Karpas-422 (cell line): ENCODE results near the gene LRRIQ1. TPM values are rescaled to one million over a fixed set of nuclear protein-coding genes. Genes with fewer than 3 reads are reported as not detected.
"Not testable (repeated sequence)": the region's sequence is repeated elsewhere in the genome, so short reads cannot be mapped to it uniquely, and the experiment has no call there.

ENCODE experiments used
- DNase-seq: peaks from one replicate; pipeline ENCODE4 v3.0.0-alpha.2; 2015
- H2AFZ ChIP-seq: fragments of 200-600 bp; sonication (generic); 2 replicates; pipeline ENCODE4 v1.6.1; 2014; ENCODE audit warnings: antibody characterized with exemption, low read length, mixed read lengths
- H3K27ac ChIP-seq: fragments of 200-600 bp; sonication (generic); 2 replicates; pipeline ENCODE4 v1.5.1; 2014; ENCODE audit warnings: mild to moderate bottlenecking, low read length, moderate library complexity
- H3K27me3 ChIP-seq: fragments of 200-600 bp; sonication (generic); 2 replicates; pipeline ENCODE4 v1.6.1; 2014; ENCODE audit warnings: low read length, mixed read lengths
- H3K36me3 ChIP-seq: fragments of 200-600 bp; sonication (generic); 2 replicates; pipeline ENCODE4 v1.6.1; 2014; ENCODE audit warnings: low read length, mixed read lengths; ENCODE audit not compliant: insufficient read depth
- H3K4me1 ChIP-seq: fragments of 200-600 bp; sonication (generic); 2 replicates; pipeline ENCODE4 v1.6.1; 2014; ENCODE audit warnings: mild to moderate bottlenecking, low read length, mixed read lengths
- H3K4me2 ChIP-seq: fragments of 200-600 bp; sonication (generic); 2 replicates; pipeline ENCODE4 v1.6.1; 2014; ENCODE audit warnings: low read length, low read depth, mild to moderate bottlenecking; ENCODE audit not compliant: poor library complexity, severe bottlenecking
- H3K4me3 ChIP-seq: fragments of 200-600 bp; sonication (generic); 2 replicates; pipeline ENCODE4 v1.5.1; 2014; ENCODE audit warnings: mild to moderate bottlenecking, antibody characterized with exemption, low read length, mixed read lengths
- H3K79me2 ChIP-seq: fragments of 200-600 bp; sonication (generic); 2 replicates; pipeline ENCODE4 v1.6.1; 2014; ENCODE audit warnings: mild to moderate bottlenecking, low read length, mixed read lengths
- H3K9ac ChIP-seq: fragments of 200-600 bp; sonication (generic); 2 replicates; pipeline ENCODE4 v1.6.0; 2014; ENCODE audit warnings: low read length
- H3K9me2 ChIP-seq: fragments of 200-600 bp; sonication (generic), shearing (Covaris generic); replicated peaks from 2 replicates; pipeline ENCODE4 v1.6.0; 2014; ENCODE audit warnings: mild to moderate bottlenecking, low read length, moderate library complexity; ENCODE audit not compliant: insufficient read depth
- H3K9me3 ChIP-seq: fragments of 300-700, 200-600 bp; sonication (generic); 2 replicates; pipeline ENCODE4 v1.6.1; 2014; ENCODE audit warnings: low read length, mixed read lengths
- H4K20me1 ChIP-seq: fragments of 200-600 bp; sonication (generic); 2 replicates; pipeline ENCODE4 v1.6.1; 2014; ENCODE audit warnings: mild to moderate bottlenecking, antibody characterized with exemption, low read length, low read depth; ENCODE audit not compliant: insufficient read depth
- total RNA-seq: library from RNA; depleted of rRNA; stranded (reverse); fragments of >200 nt; shearing (Covaris generic); gene quantifications from 2 replicates; pipeline ENCODE4 v1.2.3, GENCODE V29; 2014; ENCODE audit warnings: low replicate concordance

The LRRIQ1 gene
- total RNA-seq, 1 experiment from 2014 or later, result not detected

GRCh38 chr12:85002778-85003296 lies 33.3 kb upstream of the LRRIQ1 start:
- peaks cover under 1% of the 10 kb centered on the region; the same call in 1 of the 2 replicates for H3K9me3 ChIP-seq
- H3K9me2 ChIP-seq, result no peaks in the 10 kb centered on the region; the same call in 1 of the 2 replicates
- H3K27me3 ChIP-seq, result no peaks in the 10 kb centered on the region
- H3K27ac ChIP-seq, result no peak overlapping the region
- no peaks in the 10 kb centered on the region for H3K4me1 ChIP-seq
- no peak overlapping the region for H2AFZ ChIP-seq
- no peaks in the 10 kb centered on the region for H3K36me3 ChIP-seq
- H3K4me3 ChIP-seq, result no peak overlapping the region
- no peaks in the 10 kb centered on the region for H3K79me2 ChIP-seq
- no peaks in the 10 kb centered on the region for H4K20me1 ChIP-seq
- no peak for DNase-seq
- no peak overlapping the region for H3K9ac ChIP-seq
- H3K4me2 ChIP-seq, result no peak overlapping the region

GRCh38 chr12:85004204-85004603 lies 31.9 kb upstream of the LRRIQ1 start:
- no peaks in the 10 kb centered on the region for H3K27me3 ChIP-seq
- H3K27ac ChIP-seq, result no peak overlapping the region
- H3K79me2 ChIP-seq, result no peaks in the 10 kb centered on the region
- H4K20me1 ChIP-seq, result no peaks in the 10 kb centered on the region
- H3K36me3 ChIP-seq, result no peaks in the 10 kb centered on the region
- no peaks in the 10 kb centered on the region; the same call in 1 of the 2 replicates for H3K9me3 ChIP-seq
- H3K4me1 ChIP-seq, result no peaks in the 10 kb centered on the region
- DNase-seq, result no peak
- H3K9me2 ChIP-seq, result no peaks in the 10 kb centered on the region
- no peak overlapping the region for H3K4me2 ChIP-seq
- no peak overlapping the region for H3K4me3 ChIP-seq
- H2AFZ ChIP-seq, result no peak overlapping the region
- no peak overlapping the region for H3K9ac ChIP-seq

GRCh38 chr12:85005047-85005446 lies 31.1 kb upstream of the LRRIQ1 start:
- not testable (repeated sequence) for H3K4me3 ChIP-seq, H3K9me3 ChIP-seq, H3K79me2 ChIP-seq, H3K36me3 ChIP-seq, H3K4me2 ChIP-seq, DNase-seq, H3K27ac ChIP-seq, H2AFZ ChIP-seq, H3K27me3 ChIP-seq, H3K9me2 ChIP-seq, H4K20me1 ChIP-seq, H3K4me1 ChIP-seq, H3K9ac ChIP-seq

DNA sequence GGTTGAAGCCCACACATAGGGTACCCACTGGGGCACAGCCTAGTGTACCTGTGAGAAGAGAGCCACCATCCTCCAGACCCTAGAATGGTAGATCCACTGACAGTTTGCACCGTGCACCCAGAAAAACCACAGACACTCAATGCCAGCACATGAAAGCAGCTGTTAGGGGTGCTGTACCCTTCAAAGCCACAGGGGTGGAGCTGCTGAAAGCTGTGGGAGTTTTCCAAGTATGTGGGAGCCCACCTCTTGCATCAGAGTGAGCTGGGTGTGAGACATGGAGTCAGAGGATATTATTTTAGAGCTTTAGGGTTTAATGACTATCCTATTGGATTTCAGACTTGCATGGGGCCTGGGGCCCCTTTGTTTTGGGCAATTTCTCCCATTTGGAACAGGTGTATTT lies 30.5 kb upstream of the LRRIQ1 start:
- no peak for DNase-seq
- H3K9ac ChIP-seq, result no peak overlapping the region
- H3K27ac ChIP-seq, result no peak overlapping the region
- H3K36me3 ChIP-seq, result no peaks in the 10 kb centered on the region
- H4K20me1 ChIP-seq, result no peaks in the 10 kb centered on the region
- no peaks in the 10 kb centered on the region for H3K27me3 ChIP-seq
- H3K4me2 ChIP-seq, result no peak overlapping the region
- no peaks in the 10 kb centered on the region; the same call in 1 of the 2 replicates for H3K9me3 ChIP-seq
- H3K79me2 ChIP-seq, result no peaks in the 10 kb centered on the region
- H3K4me3 ChIP-seq, result no peak overlapping the region
- no peak overlapping the region for H2AFZ ChIP-seq
- H3K4me1 ChIP-seq, result no peaks in the 10 kb centered on the region
- H3K9me2 ChIP-seq, result no peaks in the 10 kb centered on the region

DNA sequence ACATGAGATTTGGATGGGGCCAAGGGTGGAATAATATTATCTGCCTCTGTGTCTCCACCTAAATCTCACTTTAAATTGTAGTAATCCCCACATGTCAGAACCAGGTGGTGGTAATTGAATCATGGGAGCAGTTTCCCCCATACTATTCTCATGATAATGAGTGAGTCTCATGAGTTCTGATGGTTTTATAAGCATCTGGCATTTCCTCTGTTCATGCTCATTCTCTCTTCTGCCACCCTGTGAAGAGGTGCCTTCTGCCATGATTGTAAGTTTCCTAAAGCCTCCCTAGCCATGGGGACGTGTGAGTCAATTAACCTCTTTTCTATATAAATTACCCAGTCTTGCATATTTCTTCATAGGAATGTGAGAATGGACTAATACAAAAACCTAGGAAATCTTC lies 29.9 kb upstream of the LRRIQ1 start:
- no peaks in the 10 kb centered on the region; the same call in 1 of the 2 replicates for H3K9me3 ChIP-seq
- H3K27ac ChIP-seq, result no peak overlapping the region
- no peak overlapping the region for H2AFZ ChIP-seq
- no peak for DNase-seq
- no peak overlapping the region for H3K9ac ChIP-seq
- no peaks in the 10 kb centered on the region for H3K4me1 ChIP-seq
- no peaks in the 10 kb centered on the region for H3K36me3 ChIP-seq
- H3K27me3 ChIP-seq, result no peaks in the 10 kb centered on the region
- no peaks in the 10 kb centered on the region for H3K79me2 ChIP-seq
- no peak overlapping the region for H3K4me3 ChIP-seq
- H4K20me1 ChIP-seq, result no peaks in the 10 kb centered on the region
- no peak overlapping the region for H3K4me2 ChIP-seq
- no peaks in the 10 kb centered on the region for H3K9me2 ChIP-seq

DNA sequence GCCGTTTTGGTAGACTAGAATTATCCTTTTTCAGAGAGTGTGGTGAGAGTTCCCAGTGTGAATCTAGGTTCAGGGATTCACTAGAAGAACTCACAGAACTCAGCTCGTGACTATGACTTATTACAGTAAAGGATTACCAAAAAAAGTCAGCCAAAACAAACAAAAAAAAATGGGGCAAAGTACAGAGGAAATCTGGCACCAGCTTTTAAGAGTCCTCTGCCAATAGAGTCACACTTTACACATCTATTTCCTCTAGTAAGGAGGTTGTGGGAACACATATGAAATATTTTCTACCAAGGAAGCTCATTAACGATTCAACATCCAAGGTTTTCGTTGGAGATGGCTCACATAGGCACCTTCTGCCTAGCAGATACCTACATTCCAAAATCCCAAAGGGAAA lies 28.3 kb upstream of the LRRIQ1 start:
- Histone ChIP-seq H2AFZ (no peak overlapping the region), H3K27ac (no peak overlapping the region), H4K20me1 (no peaks in the 10 kb centered on the region), H3K9me2 (no peaks in the 10 kb centered on the region), H3K9me3 (no peaks in the 10 kb centered on the region; the same call in 1 of the 2 replicates), H3K9ac (no peak overlapping the region), H3K27me3 (no peaks in the 10 kb centered on the region), H3K4me1 (no peaks in the 10 kb centered on the region), H3K36me3 (no peaks in the 10 kb centered on the region), H3K4me3 (no peak overlapping the region), H3K79me2 (no peaks in the 10 kb centered on the region), H3K4me2 (no peak overlapping the region)
- DNase-seq, result no peak

DNA sequence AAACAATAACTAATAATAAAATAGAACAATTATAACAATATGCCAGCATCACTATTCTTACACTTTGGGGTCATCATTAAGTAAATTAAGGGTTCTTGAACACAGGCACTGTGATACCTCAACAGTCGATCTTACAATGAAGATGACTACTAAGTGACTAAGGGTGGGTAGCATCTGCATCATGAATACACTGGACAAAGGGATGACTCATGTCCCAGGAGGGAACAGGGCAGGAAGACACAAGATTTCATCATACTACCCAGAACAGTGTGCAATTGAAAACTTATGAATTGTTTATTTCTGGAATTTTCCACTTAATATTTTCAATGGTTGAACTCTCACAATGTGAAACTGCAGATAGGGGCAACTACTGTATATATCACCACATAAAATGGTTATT lies 19.7 kb upstream of the LRRIQ1 start:
- Histone ChIP-seq H4K20me1 (no peaks in the 10 kb centered on the region), H3K4me2 (no peak overlapping the region), H3K9me3 (no peaks in the 10 kb centered on the region; the same call in 1 of the 2 replicates), H3K9me2 (no peaks in the 10 kb centered on the region), H3K79me2 (no peaks in the 10 kb centered on the region), H2AFZ (no peak overlapping the region), H3K9ac (no peak overlapping the region), H3K36me3 (no peaks in the 10 kb centered on the region), H3K27ac (no peak overlapping the region), H3K4me1 (no peaks in the 10 kb centered on the region), H3K4me3 (no peak overlapping the region), H3K27me3 (no peaks in the 10 kb centered on the region)
- DNase-seq, result no peak

GRCh38 chr12:85017133-85017532 lies 19.0 kb upstream of the LRRIQ1 start:
- Histone ChIP-seq H3K27ac (no peak overlapping the region), H3K4me1 (no peaks in the 10 kb centered on the region), H3K27me3 (no peaks in the 10 kb centered on the region), H3K9me2 (no peaks in the 10 kb centered on the region), H3K9me3 (no peaks in the 10 kb centered on the region; the same call in 1 of the 2 replicates), H2AFZ (no peak overlapping the region), H3K4me2 (no peak overlapping the region), H3K9ac (no peak overlapping the region), H3K79me2 (no peaks in the 10 kb centered on the region), H4K20me1 (no peaks in the 10 kb centered on the region), H3K36me3 (no peaks in the 10 kb centered on the region), H3K4me3 (no peak overlapping the region)
- no peak for DNase-seq

DNA sequence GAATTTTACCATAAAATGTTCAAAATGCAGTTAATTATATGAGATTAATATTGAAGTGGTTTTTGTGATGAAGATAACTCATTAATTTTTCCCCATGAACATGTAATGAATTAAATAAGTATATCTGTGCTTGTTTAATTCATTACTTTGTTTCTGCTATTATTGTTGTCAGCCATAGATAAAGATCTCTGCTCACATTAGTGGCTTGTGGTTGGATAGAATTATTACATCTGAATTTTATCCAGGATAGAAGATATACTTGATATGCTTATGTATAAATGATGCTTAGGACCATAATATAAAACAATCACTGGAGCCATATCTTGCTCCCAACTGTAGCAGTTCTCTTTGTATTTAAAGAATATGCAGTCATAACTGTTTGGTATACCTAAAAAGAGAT lies 18.5 kb upstream of the LRRIQ1 start:
- H3K9me3 ChIP-seq, result no peaks in the 10 kb centered on the region; the same call in 1 of the 2 replicates
- no peak overlapping the region for H3K9ac ChIP-seq
- no peak overlapping the region for H2AFZ ChIP-seq
- H3K27me3 ChIP-seq, result no peaks in the 10 kb centered on the region
- no peaks in the 10 kb centered on the region for H3K4me1 ChIP-seq
- DNase-seq, result no peak
- H3K27ac ChIP-seq, result no peak overlapping the region
- no peak overlapping the region for H3K4me3 ChIP-seq
- H3K36me3 ChIP-seq, result no peaks in the 10 kb centered on the region
- H3K79me2 ChIP-seq, result no peaks in the 10 kb centered on the region
- no peaks in the 10 kb centered on the region for H3K9me2 ChIP-seq
- no peak overlapping the region for H3K4me2 ChIP-seq
- H4K20me1 ChIP-seq, result no peaks in the 10 kb centered on the region
